GM23338 (cell line): Measurements from ENCODE around the gene THBS3. TPM values are rescaled to one million over a fixed set of nuclear protein-coding genes. Genes with fewer than 3 reads are reported as not detected.
A peak's percentile ranks its signal among the peaks of the same experiment; 100 is the strongest.

Experiments used
- ATAC-seq: fragments of 200-7000 bp; cut with Tn5 transposase; 3 replicates; pipeline ENCODE4 v1.9.1; 2020
- DNase-seq: peaks from one replicate; pipeline ENCODE4 v3.0.0-alpha.2; 2015; ENCODE audit warnings: low spot score
- H2AFZ ChIP-seq: fragments of 200-600 bp; sonication (generic); 2 replicates; pipeline ENCODE4 v1.8.0; 2016; ENCODE audit warnings: antibody characterized with exemption, mild to moderate bottlenecking, moderate library complexity
- H3F3A ChIP-seq: fragments of 200-600 bp; sonication (generic); replicated peaks from 2 replicates; pipeline ENCODE4 v1.8.0; 2017; ENCODE audit warnings: antibody characterized with exemption, mixed run types, low read depth
- H3K27ac ChIP-seq: fragments of 200-600 bp; sonication (generic); 2 replicates; pipeline ENCODE4 v1.6.1; 2016; ENCODE audit warnings: low read depth
- H3K27me3 ChIP-seq: fragments of 200-600 bp; sonication (generic); 2 replicates; pipeline ENCODE4 v1.8.0; 2016; ENCODE audit warnings: mild to moderate bottlenecking, mixed run types, moderate library complexity; ENCODE audit not compliant: insufficient read depth
- H3K36me3 ChIP-seq: fragments of 200-600 bp; sonication (generic); 2 replicates; pipeline ENCODE4 v1.8.0; 2016; ENCODE audit warnings: mild to moderate bottlenecking; ENCODE audit not compliant: insufficient read depth
- H3K4me1 ChIP-seq: fragments of 200-600 bp; sonication (generic); 2 replicates; pipeline ENCODE4 v1.8.0; 2016; ENCODE audit warnings: mild to moderate bottlenecking, moderate library complexity; ENCODE audit not compliant: insufficient read depth
- H3K4me2 ChIP-seq: fragments of 200-600 bp; sonication (generic); 2 replicates; pipeline ENCODE4 v1.7.1; 2017; ENCODE audit warnings: mixed run types
- H3K4me3 ChIP-seq: fragments of 200-600 bp; sonication (generic); 2 replicates; pipeline ENCODE4 v1.6.1; 2016; ENCODE audit warnings: mixed run types
- H3K79me2 ChIP-seq: fragments of 200-600 bp; sonication (generic); replicated peaks from 2 replicates; pipeline ENCODE4 v1.8.0; 2017; ENCODE audit warnings: mild to moderate bottlenecking; ENCODE audit not compliant: insufficient read depth
- H3K9me2 ChIP-seq: fragments of 200-600 bp; sonication (generic); 2 replicates; pipeline ENCODE4 v1.8.0; 2017; ENCODE audit not compliant: insufficient read depth
- H4K20me1 ChIP-seq: fragments of 200-600 bp; sonication (generic); replicated peaks from 2 replicates; pipeline ENCODE4 v1.8.0; 2017; ENCODE audit warnings: mild to moderate bottlenecking; ENCODE audit not compliant: insufficient read depth
- H3K27ac Mint-ChIP-seq: 2 replicates; pipeline ENCODE4 v1.8.0; 2020; ENCODE audit warnings: inconsistent platforms, mild to moderate bottlenecking, moderate library complexity, mixed read lengths
- H3K27me3 Mint-ChIP-seq: 3 replicates; pipeline ENCODE4 v1.8.0; 2022; ENCODE audit warnings: low read depth, mild to moderate bottlenecking, moderate library complexity, mixed read lengths, inconsistent platforms; ENCODE audit not compliant: insufficient read depth, poor library complexity
- H3K36me3 Mint-ChIP-seq: 3 replicates; pipeline ENCODE4 v1.8.0; 2021; ENCODE audit warnings: low read depth, mild to moderate bottlenecking, inconsistent platforms, moderate library complexity, mixed read lengths
- H3K4me1 Mint-ChIP-seq: 3 replicates; pipeline ENCODE4 v1.8.0; 2020; ENCODE audit warnings: mild to moderate bottlenecking, inconsistent platforms, mixed read lengths
- H3K4me3 Mint-ChIP-seq: 3 replicates; pipeline ENCODE4 v1.8.0; 2021; ENCODE audit warnings: moderate library complexity, mild to moderate bottlenecking, inconsistent platforms, mixed read lengths
- H3K9me3 Mint-ChIP-seq: 3 replicates; pipeline ENCODE4 v1.8.0; 2020; ENCODE audit warnings: moderate library complexity, mild to moderate bottlenecking, inconsistent platforms, mixed read lengths
- JUNB ChIP-seq: IDR thresholded peaks from one replicate; pipeline ENCODE4 v1.6.1; 2016; ENCODE audit warnings: antibody characterized with exemption; ENCODE audit not compliant: unreplicated experiment
- NANOG ChIP-seq: IDR thresholded peaks from 2 replicates; pipeline ENCODE4 v1.6.1; 2016; ENCODE audit warnings: antibody characterized with exemption, borderline replicate concordance
- ZNF331 ChIP-seq: fragments of 250-450 bp; sonication (Bioruptor Pico); IDR thresholded peaks from 2 replicates; pipeline ENCODE4 v1.5.0; 2020; ENCODE audit warnings: low read depth, mild to moderate bottlenecking, moderate library complexity
- polyA plus RNA-seq: library from polyadenylated mRNA; unstranded; fragments of >200 nt; fragmentation: Nextera tagmentation; extraction: Ambion mirVana; gene quantifications from 2 replicates; pipeline ENCODE4 v1.2.1, GENCODE V29; 2016
- total RNA-seq: library from RNA; depleted of rRNA; stranded (reverse); fragments of >200 nt; shearing (Covaris generic); gene quantifications from 2 replicates; pipeline ENCODE4 v1.2.3, GENCODE V29; 2014
- TF ChIP-seq, protein P1 (sequence below): fragments of 250-450 bp; sonication (Bioruptor Pico); IDR thresholded peaks from 2 replicates; pipeline ENCODE4 v1.5.0; 2020; ENCODE audit warnings: mild to moderate bottlenecking, moderate library complexity
- TF ChIP-seq, protein P2 (sequence below): IDR thresholded peaks from one replicate; pipeline ENCODE4 v1.6.1; 2018; ENCODE audit warnings: antibody characterized with exemption; ENCODE audit not compliant: unreplicated experiment
- TF ChIP-seq, protein P3 (sequence below), 2 experiments: fragments of 200-600 bp in 1 of 2; sonication (generic) in 1 of 2; conservative IDR thresholded peaks; 2 replicates each; pipeline versions ENCODE4 v1.5.1 to v1.6.1; 2016 to 2017; ENCODE audit warnings: antibody characterized with exemption in 2 of 2, low read depth in 2 of 2, mild to moderate bottlenecking in 2 of 2, moderate library complexity in 1 of 2

THBS3 gene
- total and polyA plus RNA-seq, 2 experiments from 2014 or later, result 1.2 to 4.3 TPM

DNA sequence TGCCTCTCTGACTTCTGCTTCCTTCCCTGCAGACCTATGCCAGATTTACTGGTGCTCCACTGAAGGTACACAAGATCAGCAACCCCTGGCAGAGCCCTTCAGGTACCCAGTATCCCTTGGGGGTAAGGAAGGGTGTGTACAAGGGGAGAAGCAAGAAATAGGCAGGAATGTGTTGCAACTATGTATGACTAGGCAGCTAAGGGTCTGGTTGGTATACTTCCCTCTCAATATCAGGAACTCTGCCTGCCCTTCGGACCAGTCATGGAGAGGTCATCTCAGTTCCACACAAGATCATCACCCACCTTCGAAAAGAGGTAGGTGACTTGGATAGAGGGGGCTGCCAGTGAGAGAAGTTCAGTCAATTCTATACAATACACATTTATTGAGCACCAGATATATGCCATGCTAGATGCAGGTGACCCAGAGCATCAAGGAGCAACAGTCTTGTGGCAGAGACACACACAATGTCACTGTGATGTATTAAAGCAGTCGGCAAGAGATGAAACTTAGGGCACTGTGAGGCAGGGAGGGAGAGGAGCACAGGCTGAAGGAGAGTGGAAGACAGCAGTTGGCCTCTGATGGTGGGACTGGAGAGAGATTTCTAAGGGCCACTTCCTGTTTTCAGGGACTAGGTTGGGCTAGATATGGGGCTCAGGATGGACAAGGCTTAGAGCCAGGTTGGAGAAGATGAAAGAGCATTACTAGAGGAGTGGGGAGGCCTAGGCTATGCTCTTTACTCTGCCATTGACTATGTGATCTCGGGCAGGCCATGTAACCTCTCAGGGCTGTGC is 2.8 kb upstream of the THBS3 start (continued):
- TF ChIP-seq, protein P1, sequence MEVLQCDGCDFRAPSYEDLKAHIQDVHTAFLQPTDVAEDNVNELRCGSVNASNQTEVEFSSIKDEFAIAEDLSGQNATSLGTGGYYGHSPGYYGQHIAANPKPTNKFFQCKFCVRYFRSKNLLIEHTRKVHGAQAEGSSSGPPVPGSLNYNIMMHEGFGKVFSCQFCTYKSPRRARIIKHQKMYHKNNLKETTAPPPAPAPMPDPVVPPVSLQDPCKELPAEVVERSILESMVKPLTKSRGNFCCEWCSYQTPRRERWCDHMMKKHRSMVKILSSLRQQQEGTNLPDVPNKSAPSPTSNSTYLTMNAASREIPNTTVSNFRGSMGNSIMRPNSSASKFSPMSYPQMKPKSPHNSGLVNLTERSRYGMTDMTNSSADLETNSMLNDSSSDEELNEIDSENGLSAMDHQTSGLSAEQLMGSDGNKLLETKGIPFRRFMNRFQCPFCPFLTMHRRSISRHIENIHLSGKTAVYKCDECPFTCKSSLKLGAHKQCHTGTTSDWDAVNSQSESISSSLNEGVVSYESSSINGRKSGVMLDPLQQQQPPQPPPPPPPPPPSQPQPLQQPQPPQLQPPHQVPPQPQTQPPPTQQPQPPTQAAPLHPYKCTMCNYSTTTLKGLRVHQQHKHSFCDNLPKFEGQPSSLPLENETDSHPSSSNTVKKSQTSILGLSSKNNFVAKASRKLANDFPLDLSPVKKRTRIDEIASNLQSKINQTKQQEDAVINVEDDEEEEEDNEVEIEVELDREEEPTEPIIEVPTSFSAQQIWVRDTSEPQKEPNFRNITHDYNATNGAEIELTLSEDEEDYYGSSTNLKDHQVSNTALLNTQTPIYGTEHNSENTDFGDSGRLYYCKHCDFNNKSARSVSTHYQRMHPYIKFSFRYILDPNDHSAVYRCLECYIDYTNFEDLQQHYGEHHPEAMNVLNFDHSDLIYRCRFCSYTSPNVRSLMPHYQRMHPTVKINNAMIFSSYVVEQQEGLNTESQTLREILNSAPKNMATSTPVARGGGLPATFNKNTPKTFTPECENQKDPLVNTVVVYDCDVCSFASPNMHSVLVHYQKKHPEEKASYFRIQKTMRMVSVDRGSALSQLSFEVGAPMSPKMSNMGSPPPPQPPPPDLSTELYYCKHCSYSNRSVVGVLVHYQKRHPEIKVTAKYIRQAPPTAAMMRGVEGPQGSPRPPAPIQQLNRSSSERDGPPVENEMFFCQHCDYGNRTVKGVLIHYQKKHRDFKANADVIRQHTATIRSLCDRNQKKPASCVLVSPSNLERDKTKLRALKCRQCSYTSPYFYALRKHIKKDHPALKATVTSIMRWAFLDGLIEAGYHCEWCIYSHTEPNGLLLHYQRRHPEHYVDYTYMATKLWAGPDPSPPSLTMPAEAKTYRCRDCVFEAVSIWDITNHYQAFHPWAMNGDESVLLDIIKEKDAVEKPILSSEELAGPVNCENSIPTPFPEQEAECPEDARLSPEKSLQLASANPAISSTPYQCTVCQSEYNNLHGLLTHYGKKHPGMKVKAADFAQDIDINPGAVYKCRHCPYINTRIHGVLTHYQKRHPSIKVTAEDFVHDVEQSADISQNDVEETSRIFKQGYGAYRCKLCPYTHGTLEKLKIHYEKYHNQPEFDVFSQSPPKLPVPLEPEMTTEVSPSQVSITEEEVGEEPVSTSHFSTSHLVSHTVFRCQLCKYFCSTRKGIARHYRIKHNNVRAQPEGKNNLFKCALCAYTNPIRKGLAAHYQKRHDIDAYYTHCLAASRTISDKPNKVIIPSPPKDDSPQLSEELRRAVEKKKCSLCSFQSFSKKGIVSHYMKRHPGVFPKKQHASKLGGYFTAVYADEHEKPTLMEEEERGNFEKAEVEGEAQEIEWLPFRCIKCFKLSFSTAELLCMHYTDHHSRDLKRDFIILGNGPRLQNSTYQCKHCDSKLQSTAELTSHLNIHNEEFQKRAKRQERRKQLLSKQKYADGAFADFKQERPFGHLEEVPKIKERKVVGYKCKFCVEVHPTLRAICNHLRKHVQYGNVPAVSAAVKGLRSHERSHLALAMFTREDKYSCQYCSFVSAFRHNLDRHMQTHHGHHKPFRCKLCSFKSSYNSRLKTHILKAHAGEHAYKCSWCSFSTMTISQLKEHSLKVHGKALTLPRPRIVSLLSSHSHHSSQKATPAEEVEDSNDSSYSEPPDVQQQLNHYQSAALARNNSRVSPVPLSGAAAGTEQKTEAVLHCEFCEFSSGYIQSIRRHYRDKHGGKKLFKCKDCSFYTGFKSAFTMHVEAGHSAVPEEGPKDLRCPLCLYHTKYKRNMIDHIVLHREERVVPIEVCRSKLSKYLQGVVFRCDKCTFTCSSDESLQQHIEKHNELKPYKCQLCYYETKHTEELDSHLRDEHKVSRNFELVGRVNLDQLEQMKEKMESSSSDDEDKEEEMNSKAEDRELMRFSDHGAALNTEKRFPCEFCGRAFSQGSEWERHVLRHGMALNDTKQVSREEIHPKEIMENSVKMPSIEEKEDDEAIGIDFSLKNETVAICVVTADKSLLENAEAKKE, result no peak
- TF ChIP-seq NANOG (no peak), ZNF331 (no peak)

DNA sequence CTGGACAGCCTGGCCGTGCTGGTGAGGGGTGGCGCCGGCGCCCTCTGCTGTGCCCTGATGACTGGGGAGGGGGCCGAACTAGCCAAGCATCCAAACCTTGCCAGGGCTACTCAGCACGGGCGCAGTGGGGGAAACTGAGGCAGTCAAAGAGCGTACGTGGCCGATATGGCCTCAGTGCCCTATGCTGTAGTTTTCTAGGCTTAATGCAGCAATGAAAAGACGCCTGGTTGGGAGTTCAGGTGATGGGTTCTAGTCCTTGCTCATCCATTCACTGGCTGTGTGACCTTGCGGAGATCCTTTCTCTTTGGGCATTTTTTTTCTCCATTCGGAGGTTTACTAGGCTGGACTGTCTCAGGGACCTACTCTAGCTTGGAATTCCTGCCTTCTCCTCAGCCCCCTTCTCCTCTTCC is 1.6 kb upstream of the THBS3 start:
- Histone ChIP-seq H4K20me1 (no peaks in the 10 kb centered on the region; the same call in 1 of the 2 replicates), H3K9me2 (no peaks in the 10 kb centered on the region), H3K4me2 (peak overlapping the region; percentile 99), H3K27ac (peak overlapping the region; percentile 90), H3K4me1 (peaks cover 21% of the 10 kb centered on the region), H2AFZ (peak overlapping the region; percentile 97), H3K27me3 (peaks cover 6% of the 10 kb centered on the region; the same call in 1 of the 2 replicates), H3F3A (peaks cover 24% of the 10 kb centered on the region), H3K36me3 (no peaks in the 10 kb centered on the region), H3K4me3 (peak overlapping the region; percentile 99), H3K79me2 (0 out of 2 replicates have a peak, but pooled peaks cover 7% of the 10 kb centered on the region)
- Mint-ChIP-seq H3K36me3 (peaks cover 9% of the 10 kb centered on the region), H3K27ac (peak overlapping the region; percentile 95), H3K4me1 (peaks cover 30% of the 10 kb centered on the region), H3K4me3 (peak overlapping the region; percentile 88), H3K27me3 (peaks cover 42% of the 10 kb centered on the region), H3K9me3 (no peaks in the 10 kb centered on the region; the same call in 1 of the 3 replicates)
- TF ChIP-seq ZNF331 (no peak), JUNB (no peak)
- TF ChIP-seq, protein P2, sequence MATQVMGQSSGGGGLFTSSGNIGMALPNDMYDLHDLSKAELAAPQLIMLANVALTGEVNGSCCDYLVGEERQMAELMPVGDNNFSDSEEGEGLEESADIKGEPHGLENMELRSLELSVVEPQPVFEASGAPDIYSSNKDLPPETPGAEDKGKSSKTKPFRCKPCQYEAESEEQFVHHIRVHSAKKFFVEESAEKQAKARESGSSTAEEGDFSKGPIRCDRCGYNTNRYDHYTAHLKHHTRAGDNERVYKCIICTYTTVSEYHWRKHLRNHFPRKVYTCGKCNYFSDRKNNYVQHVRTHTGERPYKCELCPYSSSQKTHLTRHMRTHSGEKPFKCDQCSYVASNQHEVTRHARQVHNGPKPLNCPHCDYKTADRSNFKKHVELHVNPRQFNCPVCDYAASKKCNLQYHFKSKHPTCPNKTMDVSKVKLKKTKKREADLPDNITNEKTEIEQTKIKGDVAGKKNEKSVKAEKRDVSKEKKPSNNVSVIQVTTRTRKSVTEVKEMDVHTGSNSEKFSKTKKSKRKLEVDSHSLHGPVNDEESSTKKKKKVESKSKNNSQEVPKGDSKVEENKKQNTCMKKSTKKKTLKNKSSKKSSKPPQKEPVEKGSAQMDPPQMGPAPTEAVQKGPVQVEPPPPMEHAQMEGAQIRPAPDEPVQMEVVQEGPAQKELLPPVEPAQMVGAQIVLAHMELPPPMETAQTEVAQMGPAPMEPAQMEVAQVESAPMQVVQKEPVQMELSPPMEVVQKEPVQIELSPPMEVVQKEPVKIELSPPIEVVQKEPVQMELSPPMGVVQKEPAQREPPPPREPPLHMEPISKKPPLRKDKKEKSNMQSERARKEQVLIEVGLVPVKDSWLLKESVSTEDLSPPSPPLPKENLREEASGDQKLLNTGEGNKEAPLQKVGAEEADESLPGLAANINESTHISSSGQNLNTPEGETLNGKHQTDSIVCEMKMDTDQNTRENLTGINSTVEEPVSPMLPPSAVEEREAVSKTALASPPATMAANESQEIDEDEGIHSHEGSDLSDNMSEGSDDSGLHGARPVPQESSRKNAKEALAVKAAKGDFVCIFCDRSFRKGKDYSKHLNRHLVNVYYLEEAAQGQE, result no peak
- TF ChIP-seq, protein P3, sequence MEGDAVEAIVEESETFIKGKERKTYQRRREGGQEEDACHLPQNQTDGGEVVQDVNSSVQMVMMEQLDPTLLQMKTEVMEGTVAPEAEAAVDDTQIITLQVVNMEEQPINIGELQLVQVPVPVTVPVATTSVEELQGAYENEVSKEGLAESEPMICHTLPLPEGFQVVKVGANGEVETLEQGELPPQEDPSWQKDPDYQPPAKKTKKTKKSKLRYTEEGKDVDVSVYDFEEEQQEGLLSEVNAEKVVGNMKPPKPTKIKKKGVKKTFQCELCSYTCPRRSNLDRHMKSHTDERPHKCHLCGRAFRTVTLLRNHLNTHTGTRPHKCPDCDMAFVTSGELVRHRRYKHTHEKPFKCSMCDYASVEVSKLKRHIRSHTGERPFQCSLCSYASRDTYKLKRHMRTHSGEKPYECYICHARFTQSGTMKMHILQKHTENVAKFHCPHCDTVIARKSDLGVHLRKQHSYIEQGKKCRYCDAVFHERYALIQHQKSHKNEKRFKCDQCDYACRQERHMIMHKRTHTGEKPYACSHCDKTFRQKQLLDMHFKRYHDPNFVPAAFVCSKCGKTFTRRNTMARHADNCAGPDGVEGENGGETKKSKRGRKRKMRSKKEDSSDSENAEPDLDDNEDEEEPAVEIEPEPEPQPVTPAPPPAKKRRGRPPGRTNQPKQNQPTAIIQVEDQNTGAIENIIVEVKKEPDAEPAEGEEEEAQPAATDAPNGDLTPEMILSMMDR (conservative IDR thresholded peaks at IDR 0.05; ENCODE audit: low read depth in 2 of 2), result peak in 1 of 2 experiments; percentile 22; a peak in 2 of 4 replicates
- ATAC-seq, result no peak
- DNase-seq, result no peak
